Measurements from ENCODE around the gene SSBP3. TPM values are rescaled to one million over a fixed set of nuclear protein-coding genes. Genes with fewer than 3 reads are reported as not detected.

SSBP3 gene
- total RNA-seq, 1 experiment from 2014 or later, result 115 TPM

- TF ChIP-seq ZNF532 (CRISPR knock-in tag; IDR thresholded peaks at IDR 0.05; ENCODE audit: borderline replicate concordance), result no peak
- no peak for TF ChIP-seq ZNF263 (CRISPR knock-in tag; IDR thresholded peaks at IDR 0.05; ENCODE audit: low read depth)
- no peak for TF ChIP-seq ETV6 (CRISPR knock-in tag; IDR thresholded peaks at IDR 0.05)
- TF ChIP-seq ZNF317 (CRISPR knock-in tag; IDR thresholded peaks at IDR 0.05; ENCODE audit: borderline replicate concordance, low read depth), result no peak
- TF ChIP-seq ATF3 (CRISPR knock-in tag; conservative IDR thresholded peaks at IDR 0.05), result no peak
- peak; percentile 69 for TF ChIP-seq MAX (CRISPR knock-in tag; IDR thresholded peaks at IDR 0.05)
- no peak for TF ChIP-seq E2F4 (CRISPR knock-in tag; IDR thresholded peaks at IDR 0.05; ENCODE audit: borderline replicate concordance, low read depth)
- no peak for TF ChIP-seq CBFB (CRISPR knock-in tag; IDR thresholded peaks at IDR 0.05; ENCODE audit: low read depth)
- no peak for TF ChIP-seq RORB (CRISPR knock-in tag; IDR thresholded peaks at IDR 0.05)
- no peak for TF ChIP-seq ZNF121 (CRISPR knock-in tag; IDR thresholded peaks at IDR 0.05)
- peak; percentile 71; the same call in 1 of the 2 replicates for TF ChIP-seq E2F5 (CRISPR knock-in tag; IDR thresholded peaks at IDR 0.05)
- no peak for TF ChIP-seq EMX1 (CRISPR knock-in tag; IDR thresholded peaks at IDR 0.05)
- TF ChIP-seq ZNF219 (CRISPR knock-in tag; IDR thresholded peaks at IDR 0.05; ENCODE audit: borderline replicate concordance), result no peak
- no peak for TF ChIP-seq CREB1 (CRISPR knock-in tag; IDR thresholded peaks at IDR 0.05)
- no peak for TF ChIP-seq ZNF425 (CRISPR knock-in tag; conservative IDR thresholded peaks at IDR 0.05)
- no peak for TF ChIP-seq PRRX2 (CRISPR knock-in tag; IDR thresholded peaks at IDR 0.05)
- TF ChIP-seq ARID4B (CRISPR knock-in tag; IDR thresholded peaks at IDR 0.05; ENCODE audit: borderline replicate concordance), result peak; percentile 78; the same call in 1 of the 2 replicates
- TF ChIP-seq ZNF671 (CRISPR knock-in tag; IDR thresholded peaks at IDR 0.05), result no peak
- TF ChIP-seq NR2C2 (CRISPR knock-in tag; IDR thresholded peaks at IDR 0.05), result no peak
- TF ChIP-seq HMGXB4 (CRISPR knock-in tag; IDR thresholded peaks at IDR 0.05), result no peak
- TF ChIP-seq ZNF396 (CRISPR knock-in tag; IDR thresholded peaks at IDR 0.05; ENCODE audit: borderline replicate concordance), result no peak
These were observed 206.3 kb downstream of the SSBP3 start, which contains the start of the genes CYB5RL and MRPL37 (continued) for GRCh38 chr1:54199765-54200518.

All from WTC11 (cell line).